ENCODE data around the gene TBC1D2B. TPM values are rescaled to one million over a fixed set of nuclear protein-coding genes. Genes with fewer than 3 reads are reported as not detected.

The TBC1D2B gene
- polyA plus RNA-seq, 1 donor from 2014 or later, result 9.4 TPM

GRCh38 chr15:78103406-78104118 is 26.1 kb upstream of the TBC1D2B start:
- Histone ChIP-seq H4K20me1 (ENCODE audit: insufficient read depth) (no peaks in the 10 kb centered on the region), H3K27ac (ENCODE audit: low read length) (no peak overlapping the region), H3K36me3 (ENCODE audit: insufficient read depth, low read length) (no peaks in the 10 kb centered on the region), H3K9me3 (ENCODE audit: low read length) (no peaks in the 10 kb centered on the region), H3K79me2 (replicated peaks; ENCODE audit: insufficient read depth, low read length) (no peaks in the 10 kb centered on the region), H3K4me2 (ENCODE audit: low read length) (no peak overlapping the region), H3K4me3 (ENCODE audit: low read length) (no peak overlapping the region), H3K27me3 (ENCODE audit: insufficient read depth, low read depth, low read length) (no peaks in the 10 kb centered on the region), H2AFZ (ENCODE audit: low read depth, low read length) (no peak overlapping the region), H3F3A (ENCODE audit: insufficient read depth, low read length, poor library complexity, severe bottlenecking) (no peaks in the 10 kb centered on the region), H3K9me2 (ENCODE audit: insufficient read depth, low read length) (no peaks in the 10 kb centered on the region), H3K9ac (ENCODE audit: low read length) (no peak overlapping the region)
- no peak for TF ChIP-seq POLR2AphosphoS5 (IDR thresholded peaks at IDR 0.05)
- no peak for TF ChIP-seq MXI1 (conservative IDR thresholded peaks at IDR 0.05; ENCODE audit: poor library complexity, severe bottlenecking)
- no peak for TF ChIP-seq SMC3 (conservative IDR thresholded peaks at IDR 0.05; ENCODE audit: poor library complexity)
- TF ChIP-seq EP300 (conservative IDR thresholded peaks at IDR 0.05; ENCODE audit: poor library complexity, severe bottlenecking), result no peak
- TF ChIP-seq EZH2 (IDR thresholded peaks at IDR 0.05; ENCODE audit: borderline replicate concordance, insufficient read depth, low read length, poor library complexity, severe bottlenecking), result no peak
- TF ChIP-seq RAD21 (conservative IDR thresholded peaks at IDR 0.05), result no peak
- no peak for TF ChIP-seq CTCF (IDR thresholded peaks at IDR 0.05; ENCODE audit: poor library complexity, severe bottlenecking)
- TF ChIP-seq TAF1 (IDR thresholded peaks at IDR 0.05; ENCODE audit: low read depth), result no peak
- TF ChIP-seq REST (IDR thresholded peaks at IDR 0.05; ENCODE audit: borderline replicate concordance), result no peak

GRCh38 chr15:78102741-78103140 is 25.2 kb upstream of the TBC1D2B start:
- no peak overlapping the region for H2AFZ ChIP-seq (ENCODE audit: low read depth, low read length)
- H3K9me3 ChIP-seq (ENCODE audit: low read length), result no peaks in the 10 kb centered on the region
- H3K4me2 ChIP-seq (ENCODE audit: low read length), result no peak overlapping the region
- H3K9me2 ChIP-seq (ENCODE audit: insufficient read depth, low read length), result no peaks in the 10 kb centered on the region
- no peaks in the 10 kb centered on the region for H3K79me2 ChIP-seq (replicated peaks; ENCODE audit: insufficient read depth, low read length)
- H3K27me3 ChIP-seq (ENCODE audit: insufficient read depth, low read depth, low read length), result no peaks in the 10 kb centered on the region
- no peak overlapping the region for H3K9ac ChIP-seq (ENCODE audit: low read length)
- H3K4me3 ChIP-seq (ENCODE audit: low read length), result no peak overlapping the region
- H3K36me3 ChIP-seq (ENCODE audit: insufficient read depth, low read length), result no peaks in the 10 kb centered on the region
- H4K20me1 ChIP-seq (ENCODE audit: insufficient read depth), result no peaks in the 10 kb centered on the region
- H3F3A ChIP-seq (ENCODE audit: insufficient read depth, low read length, poor library complexity, severe bottlenecking), result no peaks in the 10 kb centered on the region
- no peak overlapping the region for H3K27ac ChIP-seq (ENCODE audit: low read length)
- TF ChIP-seq EZH2 (IDR thresholded peaks at IDR 0.05; ENCODE audit: borderline replicate concordance, insufficient read depth, low read length, poor library complexity, severe bottlenecking), result no peak
- TF ChIP-seq SMC3 (conservative IDR thresholded peaks at IDR 0.05; ENCODE audit: poor library complexity), result no peak
- no peak for TF ChIP-seq MXI1 (conservative IDR thresholded peaks at IDR 0.05; ENCODE audit: poor library complexity, severe bottlenecking)
- TF ChIP-seq RAD21 (conservative IDR thresholded peaks at IDR 0.05), result no peak
- no peak for TF ChIP-seq TAF1 (IDR thresholded peaks at IDR 0.05; ENCODE audit: low read depth)
- no peak for TF ChIP-seq CTCF (IDR thresholded peaks at IDR 0.05; ENCODE audit: poor library complexity, severe bottlenecking)
- TF ChIP-seq REST (IDR thresholded peaks at IDR 0.05; ENCODE audit: borderline replicate concordance), result no peak
- no peak for TF ChIP-seq EP300 (conservative IDR thresholded peaks at IDR 0.05; ENCODE audit: poor library complexity, severe bottlenecking)
- TF ChIP-seq POLR2AphosphoS5 (IDR thresholded peaks at IDR 0.05), result no peak

Measured in neural cell (in vitro differentiated cells).